Ovary (tissue), 9 donors: ENCODE data around the gene DNTT. TPM values are rescaled to one million over a fixed set of nuclear protein-coding genes. Genes with fewer than 3 reads are reported as not detected.

Experiments
- DNase-seq, 5 donors: peaks; one replicate each; pipeline ENCODE4 v3.0.0-alpha.2; 2019 to 2020
- H3K27ac ChIP-seq, 2 donors: fragments of 200-600 bp; one replicate each; pipeline versions ENCODE4 v1.5.1 to v1.8.0; 2019 to 2022
- H3K27me3 ChIP-seq: fragments of 200-600 bp; one replicate; pipeline ENCODE4 v1.8.0; 2022
- H3K36me3 ChIP-seq: fragments of 200-600 bp; sonication (generic); one replicate; pipeline ENCODE4 v1.5.1; 2019
- H3K4me1 ChIP-seq: one replicate; pipeline ENCODE4 v1.8.1; 2013; ENCODE audit warnings: mild to moderate bottlenecking, moderate library complexity; ENCODE audit not compliant: insufficient read depth
- H3K4me3 ChIP-seq: fragments of 200-600 bp; sonication (generic); one replicate; pipeline ENCODE4 v1.5.1; 2017
- H3K9me3 ChIP-seq, 2 donors: fragments of 200-600 bp in 1 of 2; sonication (generic) in 1 of 2; one replicate each; pipeline versions ENCODE4 v1.5.1 to v1.8.1; 2013 to 2019; ENCODE audit warnings: mild to moderate bottlenecking in 1 of 2, moderate library complexity in 1 of 2
- CTCF ChIP-seq, 3 donors: fragments of 450-650 bp in 2 of 3; fragments of 200-600 bp in 1 of 3; IDR thresholded peaks; one replicate each; pipeline versions ENCODE4 v1.5.1 to v1.8.0; 2016 to 2022; ENCODE audit warnings: antibody characterized with exemption in 3 of 3, mild to moderate bottlenecking in 1 of 3
- EP300 ChIP-seq: sonication (generic); formaldehyde crosslinking; IDR thresholded peaks from one replicate; pipeline ENCODE4 v1.6.1; 2017; ENCODE audit warnings: antibody characterized with exemption
- POLR2A ChIP-seq: fragments of 450-650 bp; IDR thresholded peaks from one replicate; pipeline ENCODE4 v1.6.1; 2017; ENCODE audit warnings: antibody characterized with exemption, mild to moderate bottlenecking, moderate library complexity
- WGBS, 3 donors: extraction: QIAGEN DNeasy Blood & Tissue Kit in 1 of 3; methylation state at CpG; one replicate each; pipeline versions ENCODE4 v1.1.5 to v1.1.7; 2013 to 2017; 5-methylcytosine and 5-hydroxymethylcytosine counted together
- intact Hi-C, 4 donors: fragments of 100-400 bp; cut with DNase I; formaldehyde crosslinking; loops; one replicate each; pipeline versions ENCODE4 v1.11.0 to v1.15.1; 2022 to 2023
- polyA plus RNA-seq, 2 donors: library from polyadenylated mRNA; stranded (reverse); fragments of 200-250 nt in 1 of 2; fragments of 350-450 nt in 1 of 2; fragmentation: Illumina TruSeq in 1 of 2; extraction: RNeasy Lipid Tissue Mini Kit (QIAGEN cat#74804) in 1 of 2; gene quantifications; one replicate each; pipeline ENCODE4 v1.2.3, GENCODE V29; 2013 to 2014
- total RNA-seq, 7 donors: library from RNA; depleted of rRNA in 2 of 7; stranded (reverse); fragments of >200 nt in 2 of 7; fragmentation: NEBNext Ultra II Directional in 3 of 7; extraction: Animal tissue kit (Norgen Biotek cat#: 25700) in 3 of 7; gene quantifications; one replicate each; pipeline versions ENCODE4 v1.1.0 to v1.2.4, GENCODE V29; 2016 to 2023
- donor health status: DM: no; HTN: no; CAD: no; lungs with moderate emphysema.
- donor health status: DM: no; HTN: no; CAD: no.
- donor health status: Bipolar disorder and iron deficiency.
- donor health status: DM: yes; HTN: yes; CAD: no.
- donor health status: DM: no; HTN: no; CAD: no.
- donor health status: DM: yes; HTN: yes; CAD: no.

The DNTT gene
- total and polyA plus RNA-seq, 9 donors = not detected

- Histone ChIP-seq H3K27ac (no peak overlapping the region), H3K27me3 (no peaks in the 10 kb centered on the region), H3K36me3 (no peaks in the 10 kb centered on the region), H3K4me3 (no peak overlapping the region), H3K4me1 (no peaks in the 10 kb centered on the region), H3K9me3 (no peaks in the 10 kb centered on the region)
- WGBS, 3 donors = 75 to 78% (median 78%) methylated on average over 2 of the region's 2 CpGs
- TF ChIP-seq POLR2A (no peak), EP300 (no peak), CTCF (IDR thresholded peaks at IDR 0.05) (no peak)
- no peak for DNase-seq
- intact Hi-C loops = no loop called here
These were observed 20.2 kb downstream of the DNTT start for GRCh38 chr10:96324447-96324846.

- intact Hi-C loops = no loop called here
- TF ChIP-seq EP300 (no peak), POLR2A (no peak), CTCF (IDR thresholded peaks at IDR 0.05) (no peak)
- no peak overlapping the region for H3K4me3 ChIP-seq
- H3K36me3 ChIP-seq = no peaks in the 10 kb centered on the region
- H3K9me3 ChIP-seq = no peaks in the 10 kb centered on the region
- no peak for DNase-seq
- no peaks in the 10 kb centered on the region for H3K4me1 ChIP-seq
- H3K27ac ChIP-seq = no peak overlapping the region
- no peaks in the 10 kb centered on the region for H3K27me3 ChIP-seq
- WGBS, 3 donors = 62 to 68% (median 63%) methylated on average over 4 of the region's 4 CpGs
These were observed 21.6 kb downstream of the DNTT start for GRCh38 chr10:96325719-96326373.

- no peak overlapping the region for H3K27ac ChIP-seq
- H3K36me3 ChIP-seq = no peaks in the 10 kb centered on the region
- H3K9me3 ChIP-seq = no peaks in the 10 kb centered on the region
- 53 to 70% (median 54%) methylated on average over 7 of the region's 7 CpGs for WGBS, 3 donors
- intact Hi-C loops = no loop called here
- no peaks in the 10 kb centered on the region for H3K4me1 ChIP-seq
- no peak overlapping the region for H3K4me3 ChIP-seq
- TF ChIP-seq POLR2A = no peak
- no peak for TF ChIP-seq CTCF (IDR thresholded peaks at IDR 0.05)
- no peak for TF ChIP-seq EP300
- DNase-seq = no peak
- no peaks in the 10 kb centered on the region for H3K27me3 ChIP-seq
These were observed 23.2 kb downstream of the DNTT start for GRCh38 chr10:96327462-96327861.

- 67 to 70% (median 67%) methylated on average over 1 of the region's 1 CpG for WGBS, 3 donors
- intact Hi-C loops = no loop called here
These were observed 28.9 kb downstream of the DNTT start for GRCh38 chr10:96333101-96333500.

More at GRCh38 chr10:96333101-96333500, 28.9 kb downstream of the DNTT start:
- Histone ChIP-seq H3K4me3 (no peak overlapping the region), H3K4me1 (no peaks in the 10 kb centered on the region), H3K36me3 (no peaks in the 10 kb centered on the region), H3K27ac (no peak overlapping the region), H3K27me3 (no peaks in the 10 kb centered on the region), H3K9me3 (no peaks in the 10 kb centered on the region)
- no peak for TF ChIP-seq EP300
- no peak for TF ChIP-seq POLR2A
- TF ChIP-seq CTCF (IDR thresholded peaks at IDR 0.05) = no peak
- no peak for DNase-seq
